ENCODE data around the gene MAP3K15. TPM values are rescaled to one million over a fixed set of nuclear protein-coding genes. Genes with fewer than 3 reads are reported as not detected.
"Not testable (repeated sequence)": the region's sequence is repeated elsewhere in the genome, so short reads cannot be mapped to it uniquely, and the experiment has no call there.

The MAP3K15 gene
- total RNA-seq, 4 donors from 2014 or later, result 0.14 to 0.16 TPM; not detected in 2

DNA sequence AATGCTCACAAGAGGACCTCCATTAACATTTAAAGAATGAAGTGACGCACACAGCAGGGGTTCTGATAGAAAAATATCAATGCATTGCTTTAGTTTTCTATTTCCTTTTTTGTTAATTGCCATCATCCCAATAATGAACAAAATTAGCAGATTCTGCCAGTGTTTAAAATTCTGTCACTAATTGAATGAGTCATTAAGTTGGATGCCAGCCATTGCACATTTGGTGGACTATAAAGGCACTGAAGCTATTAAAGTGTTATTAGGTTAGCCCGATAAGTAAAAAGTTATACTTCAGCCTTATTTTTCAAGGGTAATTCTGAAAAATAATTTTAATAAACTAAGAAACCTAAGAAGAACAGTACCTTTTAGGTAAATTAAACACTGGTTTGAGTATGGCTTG lies 53.1 kb downstream of the MAP3K15 start:
- Histone ChIP-seq H3K36me3 (no peaks in the 10 kb centered on the region), H3K27ac (no peak overlapping the region), H3K9me3 (no peaks in the 10 kb centered on the region), H3K4me3 (no peak overlapping the region), H3K27me3 (no peaks in the 10 kb centered on the region), H3K4me1 (no peaks in the 10 kb centered on the region)
- in situ Hi-C loops (cut with MboI; ENCODE audit: low pct_ligation_motif_present in 1 of 4, low pct_unique_long_range_greater_than_20kb in 1 of 4, low sequenced_read_pairs in 3 of 4), result no loop called here
- no peak for DNase-seq
- intact Hi-C loops (cut with DNase I; ENCODE audit: low total_unique reads), result no loop called here
- TF ChIP-seq, protein P1, sequence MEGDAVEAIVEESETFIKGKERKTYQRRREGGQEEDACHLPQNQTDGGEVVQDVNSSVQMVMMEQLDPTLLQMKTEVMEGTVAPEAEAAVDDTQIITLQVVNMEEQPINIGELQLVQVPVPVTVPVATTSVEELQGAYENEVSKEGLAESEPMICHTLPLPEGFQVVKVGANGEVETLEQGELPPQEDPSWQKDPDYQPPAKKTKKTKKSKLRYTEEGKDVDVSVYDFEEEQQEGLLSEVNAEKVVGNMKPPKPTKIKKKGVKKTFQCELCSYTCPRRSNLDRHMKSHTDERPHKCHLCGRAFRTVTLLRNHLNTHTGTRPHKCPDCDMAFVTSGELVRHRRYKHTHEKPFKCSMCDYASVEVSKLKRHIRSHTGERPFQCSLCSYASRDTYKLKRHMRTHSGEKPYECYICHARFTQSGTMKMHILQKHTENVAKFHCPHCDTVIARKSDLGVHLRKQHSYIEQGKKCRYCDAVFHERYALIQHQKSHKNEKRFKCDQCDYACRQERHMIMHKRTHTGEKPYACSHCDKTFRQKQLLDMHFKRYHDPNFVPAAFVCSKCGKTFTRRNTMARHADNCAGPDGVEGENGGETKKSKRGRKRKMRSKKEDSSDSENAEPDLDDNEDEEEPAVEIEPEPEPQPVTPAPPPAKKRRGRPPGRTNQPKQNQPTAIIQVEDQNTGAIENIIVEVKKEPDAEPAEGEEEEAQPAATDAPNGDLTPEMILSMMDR (IDR thresholded peaks at IDR 0.05), result no peak
- TF ChIP-seq POLR2A (IDR thresholded peaks at IDR 0.05) (no peak), EP300 (IDR thresholded peaks at IDR 0.05; ENCODE audit: low read depth) (no peak), POLR2AphosphoS5 (IDR thresholded peaks at IDR 0.05) (no peak)
- WGBS, 2 donors (ENCODE audit: low coverage in 1 of 2), result 82% methylated on average over 2 of the region's 2 CpGs; no CpG with 5 or more reads in 1 of the 2 donors

DNA sequence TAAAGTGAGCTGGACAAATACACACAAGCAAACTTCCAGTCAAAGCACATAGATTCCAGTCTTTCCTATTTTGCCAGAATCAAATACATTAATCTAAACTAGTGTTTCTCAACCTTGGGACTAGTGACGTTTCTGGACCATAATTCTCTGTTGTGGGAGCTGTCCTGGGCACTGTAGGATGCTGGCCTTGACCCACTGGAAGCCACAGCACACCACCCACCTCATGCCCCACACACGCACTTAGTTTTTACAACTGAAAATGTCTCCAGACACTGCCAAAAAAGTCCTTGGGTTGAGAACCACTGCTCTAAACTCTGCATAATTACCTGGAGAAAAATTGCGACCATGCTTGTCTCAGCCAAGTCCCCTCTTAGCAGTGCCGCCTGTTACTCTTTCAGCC lies 57.6 kb downstream of the MAP3K15 start:
- Histone ChIP-seq H3K9me3 (no peaks in the 10 kb centered on the region), H3K27me3 (no peaks in the 10 kb centered on the region), H3K36me3 (no peaks in the 10 kb centered on the region), H3K4me1 (no peaks in the 10 kb centered on the region), H3K4me3 (no peak overlapping the region), H3K27ac (no peak overlapping the region)
- no peak for DNase-seq
- WGBS, 2 donors (ENCODE audit: low coverage in 1 of 2), result 76% methylated on average over 4 of the region's 4 CpGs; no CpG with 5 or more reads in 1 of the 2 donors
- TF ChIP-seq, protein P1 (IDR thresholded peaks at IDR 0.05), result no peak
- TF ChIP-seq EP300 (IDR thresholded peaks at IDR 0.05; ENCODE audit: low read depth), result no peak
- TF ChIP-seq POLR2AphosphoS5 (IDR thresholded peaks at IDR 0.05), result no peak
- no peak for TF ChIP-seq POLR2A (IDR thresholded peaks at IDR 0.05)
- intact Hi-C loops (cut with DNase I; ENCODE audit: low total_unique reads), result no loop called here
- in situ Hi-C loops (cut with MboI; ENCODE audit: low pct_ligation_motif_present in 1 of 4, low pct_unique_long_range_greater_than_20kb in 1 of 4, low sequenced_read_pairs in 3 of 4), result no loop called here

DNA sequence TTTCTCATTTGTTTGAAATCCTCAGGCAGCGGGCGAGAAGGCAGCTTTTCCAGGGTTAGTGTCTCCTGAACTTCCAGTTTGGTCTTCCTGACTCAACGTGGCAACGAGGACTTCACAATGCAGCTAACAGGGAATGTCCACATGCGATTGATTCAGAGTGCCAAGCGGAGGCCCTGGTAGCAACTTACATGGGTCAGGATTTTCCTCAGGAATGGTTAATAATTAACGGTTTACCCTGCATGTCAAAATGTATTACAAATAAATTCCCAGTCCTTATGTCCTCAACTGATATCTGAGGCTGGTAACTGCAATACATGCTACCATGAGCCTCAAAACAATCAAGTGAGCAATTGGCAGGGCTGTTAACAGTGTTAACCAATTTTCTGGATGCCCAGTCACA lies 67.2 kb downstream of the MAP3K15 start:
- no peak overlapping the region for H3K4me3 ChIP-seq
- H3K27ac ChIP-seq, result no peak overlapping the region
- in situ Hi-C loops (cut with MboI; ENCODE audit: low pct_ligation_motif_present in 1 of 4, low pct_unique_long_range_greater_than_20kb in 1 of 4, low sequenced_read_pairs in 3 of 4), result no loop called here
- intact Hi-C loops (cut with DNase I; ENCODE audit: low total_unique reads), result no loop called here
- H3K27me3 ChIP-seq, result no peaks in the 10 kb centered on the region
- no peak for DNase-seq
- WGBS, 2 donors (ENCODE audit: low coverage in 1 of 2), result 60 to 74% methylated on average over 1 to 7 of the region's 7 CpGs
- no peaks in the 10 kb centered on the region for H3K4me1 ChIP-seq
- TF ChIP-seq POLR2A (IDR thresholded peaks at IDR 0.05), result no peak
- TF ChIP-seq, protein P1 (IDR thresholded peaks at IDR 0.05), result no peak
- no peaks in the 10 kb centered on the region for H3K36me3 ChIP-seq
- H3K9me3 ChIP-seq, result no peaks in the 10 kb centered on the region

DNA sequence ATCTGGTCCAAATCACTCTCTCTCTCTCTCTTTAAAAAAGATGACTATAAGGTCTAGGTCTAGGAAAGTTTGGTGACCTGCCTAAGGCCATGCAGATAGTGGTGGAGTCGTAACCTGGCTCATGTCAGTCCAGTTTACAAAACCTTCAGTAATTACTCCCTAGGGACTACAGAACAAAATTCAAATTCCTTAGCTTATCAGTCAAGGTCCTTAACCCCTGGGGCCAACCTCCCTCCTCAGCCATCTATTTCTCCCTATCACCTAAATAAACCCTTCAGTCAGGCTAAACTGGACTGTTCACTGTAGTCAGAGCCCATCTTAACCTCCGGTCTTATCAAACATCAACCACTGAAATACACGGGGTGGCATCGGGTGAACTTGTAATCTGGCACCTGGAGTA lies 68.9 kb downstream of the MAP3K15 start:
- Histone ChIP-seq H3K9me3 (no peaks in the 10 kb centered on the region), H3K4me1 (no peaks in the 10 kb centered on the region), H3K4me3 (no peak overlapping the region), H3K36me3 (no peaks in the 10 kb centered on the region), H3K27me3 (no peaks in the 10 kb centered on the region), H3K27ac (no peak overlapping the region)
- in situ Hi-C loops (cut with MboI; ENCODE audit: low pct_ligation_motif_present in 1 of 4, low pct_unique_long_range_greater_than_20kb in 1 of 4, low sequenced_read_pairs in 3 of 4), result no loop called here
- TF ChIP-seq POLR2AphosphoS5 (IDR thresholded peaks at IDR 0.05) (no peak), EP300 (IDR thresholded peaks at IDR 0.05; ENCODE audit: low read depth) (no peak), POLR2A (IDR thresholded peaks at IDR 0.05) (no peak)
- TF ChIP-seq, protein P1 (IDR thresholded peaks at IDR 0.05), result no peak
- no peak for DNase-seq
- intact Hi-C loops (cut with DNase I; ENCODE audit: low total_unique reads), result no loop called here
- 58 to 80% methylated on average over 2 to 4 of the region's 4 CpGs for WGBS, 2 donors (ENCODE audit: low coverage in 1 of 2)

DNA sequence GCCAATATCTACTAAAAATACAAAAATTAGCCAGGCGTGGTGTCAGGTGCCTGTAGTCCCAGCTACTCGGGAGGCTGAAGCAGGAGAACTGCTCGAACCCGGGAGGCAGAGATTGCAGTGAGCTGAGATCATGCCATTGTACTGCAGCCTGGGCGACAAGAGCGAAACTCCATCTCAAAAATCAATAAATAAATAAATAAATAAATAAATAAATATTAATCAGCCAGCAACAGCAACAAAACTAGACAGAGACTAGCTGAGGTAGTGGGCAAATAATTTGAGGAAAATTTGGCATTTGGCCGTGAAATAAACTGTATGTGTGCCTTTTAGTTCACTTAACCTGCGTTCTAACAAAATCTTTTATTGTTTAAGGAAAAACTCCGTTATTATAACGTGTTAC lies 69.5 kb downstream of the MAP3K15 start:
- H3K4me3 ChIP-seq; H3K27ac ChIP-seq; DNase-seq; in situ Hi-C loops (cut with MboI; ENCODE audit: low pct_ligation_motif_present in 1 of 4, low pct_unique_long_range_greater_than_20kb in 1 of 4, low sequenced_read_pairs in 3 of 4); intact Hi-C loops (cut with DNase I; ENCODE audit: low total_unique reads); H3K4me1 ChIP-seq; H3K9me3 ChIP-seq; H3K27me3 ChIP-seq; H3K36me3 ChIP-seq: not testable (repeated sequence)
- 74 to 77% methylated on average over 5 to 10 of the region's 10 CpGs for WGBS, 2 donors (ENCODE audit: low coverage in 1 of 2)
